IMR-90 (cell line): ENCODE measurements around the gene KDM6A. TPM values are rescaled to one million over a fixed set of nuclear protein-coding genes. Genes with fewer than 3 reads are reported as not detected.
"Not testable (repeated sequence)": the region's sequence is repeated elsewhere in the genome, so short reads cannot be mapped to it uniquely, and the experiment has no call there.

Experiments used
- ATAC-seq: fragments of 200-7000 bp; cut with Tn5 transposase; 2 replicates; pipeline ENCODE4 v1.9.1; 2020; ENCODE audit warnings: low read depth, mild to moderate bottlenecking, moderate library complexity
- BruUV-seq: library from RNA; stranded (reverse); fragments of 400-500 nt; replicated peaks from 2 replicates; lab custom pipeline; 2021; lab: Mats Ljungman, UMichigan
- CTCF ChIA-PET: fragments of 300-600 bp; formaldehyde crosslinking; extraction: SDS; loops from one replicate; lab custom pipeline; 2021; ENCODE audit warnings: antibody characterized with exemption; lab: Yijun Ruan, JAX
- POLR2A ChIA-PET: fragments of 300-600 bp; sonication (Branson Sonifier 250); formaldehyde crosslinking; loops from one replicate; lab custom pipeline; 2022; ENCODE audit warnings: antibody characterized with exemption; ENCODE audit not compliant: unreplicated experiment; lab: Charles Lee
- DNase-seq: peaks from one replicate; pipeline ENCODE4 v3.0.0; 2013
- H2AFZ ChIP-seq: replicated peaks from 2 replicates; pipeline ENCODE3; 2013; ENCODE audit warnings: low read length, mild to moderate bottlenecking; ENCODE audit not compliant: poor library complexity
- H2AK5ac ChIP-seq: 2 replicates; pipeline ENCODE4 v1.6.1; 2013; ENCODE audit warnings: low read depth, low read length, inconsistent platforms
- H2AK9ac ChIP-seq: replicated peaks from 2 replicates; pipeline ENCODE3; 2013; ENCODE audit warnings: mild to moderate bottlenecking, low read depth, low read length, moderate library complexity; ENCODE audit not compliant: poor library complexity
- H2BK120ac ChIP-seq: 2 replicates; pipeline ENCODE4 v1.6.1; 2013; ENCODE audit warnings: low read depth, low read length, inconsistent platforms
- H2BK15ac ChIP-seq: 3 replicates; pipeline ENCODE4 v1.6.1; 2013; ENCODE audit warnings: low read depth, low read length, inconsistent platforms
- H2BK20ac ChIP-seq: 2 replicates; pipeline ENCODE4 v1.6.1; 2013; ENCODE audit warnings: low read depth, mild to moderate bottlenecking, inconsistent platforms, low read length, moderate library complexity
- H2BK5ac ChIP-seq: 2 replicates; pipeline ENCODE4 v1.6.1; 2013; ENCODE audit warnings: mild to moderate bottlenecking, low read depth, low read length, inconsistent platforms; ENCODE audit not compliant: poor library complexity, severe bottlenecking
- H3K14ac ChIP-seq: replicated peaks from 2 replicates; pipeline ENCODE4 v1.6.1; 2013; ENCODE audit warnings: low read depth, low read length, inconsistent platforms
- H3K18ac ChIP-seq: 2 replicates; pipeline ENCODE4 v1.6.1; 2013; ENCODE audit warnings: low read depth, low read length, control low read depth
- H3K23ac ChIP-seq: 2 replicates; pipeline ENCODE4 v1.6.1; 2013; ENCODE audit warnings: low read depth, low read length, inconsistent platforms
- H3K27ac ChIP-seq: 2 replicates; pipeline ENCODE4 v1.5.1; 2013; ENCODE audit warnings: mild to moderate bottlenecking, control low read depth, low read length; ENCODE audit not compliant: insufficient read depth
- H3K27me3 ChIP-seq: 2 replicates; pipeline ENCODE4 v1.6.1; 2013; ENCODE audit warnings: low read length; ENCODE audit not compliant: control insufficient read depth, insufficient read depth
- H3K36me3 ChIP-seq: 2 replicates; pipeline ENCODE4 v1.6.1; 2013; ENCODE audit warnings: low read length, mixed read lengths; ENCODE audit not compliant: control insufficient read depth, insufficient read depth
- H3K4ac ChIP-seq: 2 replicates; pipeline ENCODE4 v1.6.1; 2013; ENCODE audit warnings: low read depth, low read length, inconsistent platforms
- H3K4me1 ChIP-seq: 2 replicates; pipeline ENCODE4 v1.6.1; 2013; ENCODE audit warnings: low read length, mixed read lengths; ENCODE audit not compliant: control insufficient read depth, insufficient read depth
- H3K4me2 ChIP-seq: 2 replicates; pipeline ENCODE4 v1.6.1; 2013; ENCODE audit warnings: low read depth, mild to moderate bottlenecking, control low read depth, low read length, moderate library complexity
- H3K4me3 ChIP-seq: 2 replicates; pipeline ENCODE4 v1.5.1; 2013; ENCODE audit warnings: low read depth, mild to moderate bottlenecking, control low read depth, low read length, moderate library complexity; ENCODE audit not compliant: insufficient read depth
- H3K56ac ChIP-seq: 2 replicates; pipeline ENCODE4 v1.6.1; 2013; ENCODE audit warnings: low read length, inconsistent platforms; ENCODE audit not compliant: insufficient read depth; ENCODE audit errors: extremely low read depth
- H3K79me1 ChIP-seq, 2 experiments: 2 replicates each; pipeline ENCODE4 v1.6.1; 2013; ENCODE audit warnings: low read length in 2 of 2, inconsistent platforms in 1 of 2, low read depth in 1 of 2
- H3K9ac ChIP-seq: 2 replicates; pipeline ENCODE4 v1.6.1; 2013; ENCODE audit warnings: low read depth, low read length, control low read depth
- H3K9me1 ChIP-seq: 2 replicates; pipeline ENCODE4 v1.6.1; 2013; ENCODE audit warnings: low read length, inconsistent platforms; ENCODE audit not compliant: insufficient read depth
- H3K9me3 ChIP-seq: 2 replicates; pipeline ENCODE4 v1.6.1; 2013; ENCODE audit warnings: low read length; ENCODE audit not compliant: control insufficient read depth, insufficient read depth
- H4K20me1 ChIP-seq: 2 replicates; pipeline ENCODE4 v1.6.1; 2013; ENCODE audit warnings: low read length, inconsistent platforms; ENCODE audit not compliant: insufficient read depth
- H4K5ac ChIP-seq: 2 replicates; pipeline ENCODE4 v1.6.1; 2013; ENCODE audit warnings: mild to moderate bottlenecking, low read depth, low read length, control low read depth
- H4K8ac ChIP-seq, 2 experiments: 2 replicates each; pipeline ENCODE4 v1.6.1; 2013; ENCODE audit warnings: low read depth in 2 of 2, low read length in 2 of 2, control low read depth in 1 of 2, inconsistent platforms in 1 of 2
- H4K91ac ChIP-seq: 2 replicates; pipeline ENCODE4 v1.6.1; 2013; ENCODE audit warnings: low read depth, low read length, inconsistent platforms; ENCODE audit not compliant: insufficient read depth
- WGBS, 2 experiments: methylation state at CpG; one replicate each; pipeline versions ENCODE4 v1.1.5 to v1.1.7; 2013; ENCODE audit warnings: missing lambda C conversion rate in 2 of 2; ENCODE audit not compliant: insufficient read length in 1 of 2; ENCODE audit errors: extremely low coverage in 2 of 2; 5-methylcytosine and 5-hydroxymethylcytosine counted together
- dilution Hi-C: fragments of 300-500 bp; cut with HindIII; formaldehyde crosslinking; loops from one replicate; pipeline ENCODE4 v1.14.3; 2018; ENCODE audit warnings: low sequenced_read_pairs; ENCODE audit not compliant: unreplicated experiment
- in situ Hi-C: fragments of 300-500 bp; cut with MboI; formaldehyde crosslinking; loops from 3 replicates; pipeline ENCODE4 v1.14.3; 2019; ENCODE audit warnings: low sequenced_read_pairs, inconsistent platforms, mixed read lengths
- intact Hi-C: fragments of 100-400 bp; cut with micrococcal nuclease; formaldehyde crosslinking; loops from 2 replicates; pipeline ENCODE4 v1.10.0; 2022
- polyA plus RNA-seq, 3 experiments: library from polyadenylated mRNA; depleted of rRNA; stranded (reverse); fragments of >200 nt; gene quantifications; 2 replicates each; pipeline ENCODE4 v1.2.3, GENCODE V29; 2012; ENCODE audit warnings: low replicate concordance in 1 of 3
- total RNA-seq: library from RNA; depleted of rRNA; stranded (reverse); fragments of >200 nt; gene quantifications from 2 replicates; pipeline ENCODE4 v1.2.3, GENCODE V29; 2012

The KDM6A gene
- total and polyA plus RNA-seq, 2 of the 4 experiments (the other 2 are of a cell fraction), result 11.7 to 24.9 TPM

DNA sequence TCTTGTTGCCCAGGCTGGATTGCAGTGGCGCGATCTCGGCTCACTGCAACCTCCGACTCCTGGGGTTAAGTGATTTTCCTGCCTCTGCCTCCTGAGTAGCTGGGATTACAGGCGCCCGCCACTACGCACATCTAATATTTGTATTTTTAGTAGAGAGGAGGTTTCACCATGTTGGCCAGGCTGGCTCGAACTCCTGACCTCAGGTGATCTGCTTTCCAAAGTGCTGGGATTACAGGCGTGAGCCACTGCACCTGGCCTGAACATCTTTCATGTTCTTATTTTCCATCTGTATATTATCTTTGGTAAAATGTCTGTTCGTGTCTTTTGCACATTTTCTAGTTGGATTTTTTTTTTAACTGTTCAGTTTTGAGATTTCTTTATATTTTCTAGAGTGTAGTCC, 17.7 kb downstream of the KDM6A start:
- CTCF ChIA-PET, result not testable (repeated sequence)

More for the DNA sequence above, 17.7 kb downstream of the KDM6A start:
- H3K23ac ChIP-seq, H3K36me3 ChIP-seq, H3K4ac ChIP-seq, H3K14ac ChIP-seq, H4K5ac ChIP-seq, dilution Hi-C loops, H4K91ac ChIP-seq, H3K27ac ChIP-seq, H3K9me3 ChIP-seq, H2BK120ac ChIP-seq, H3K4me1 ChIP-seq, H2AK9ac ChIP-seq, H2BK20ac ChIP-seq, H3K9me1 ChIP-seq, ATAC-seq, H3K18ac ChIP-seq, H3K4me3 ChIP-seq, H4K8ac ChIP-seq, H3K27me3 ChIP-seq, BruUV-seq, intact Hi-C loops, H2AFZ ChIP-seq, H3K56ac ChIP-seq, H3K4me2 ChIP-seq, POLR2A ChIA-PET, H3K9ac ChIP-seq, H2AK5ac ChIP-seq, H2BK5ac ChIP-seq, DNase-seq, H2BK15ac ChIP-seq, in situ Hi-C loops: not testable (repeated sequence)
- Histone ChIP-seq H3K79me1 (peaks cover 6 to 16% of the 10 kb centered on the region in 2 experiments), H4K20me1 (peaks cover 55% of the 10 kb centered on the region)
- WGBS, 2 experiments, result no CpG with 5 or more reads among the region's 10 CpGs
